Stimulated activated CD8-positive, alpha-beta memory T cell treated with anti-CD3 and anti-CD28 coated beads, Interleukin-2, amount 100 ng/mL, for 48 hours (primary cell): ENCODE data around the gene SPRED2.
"Not testable (repeated sequence)": the region's sequence is repeated elsewhere in the genome, so short reads cannot be mapped to it uniquely, and the experiment has no call there.

Experiments used
- DNase-seq, 2 donors: peaks; one replicate each; pipeline ENCODE4 v3.0.0-alpha.2; 2020; ENCODE audit warnings: low read depth in 2 of 2

Gene SPRED2

GRCh38 chr2:65343386-65343785 is 89.0 kb downstream of the SPRED2 start:
- DNase-seq: no peak

- DNase-seq: no peak
Measured at GRCh38 chr2:65340898-65341681, 91.3 kb downstream of the SPRED2 start.

- DNase-seq: no peak
Measured at GRCh38 chr2:65339648-65340047, 92.8 kb downstream of the SPRED2 start.

DNA sequence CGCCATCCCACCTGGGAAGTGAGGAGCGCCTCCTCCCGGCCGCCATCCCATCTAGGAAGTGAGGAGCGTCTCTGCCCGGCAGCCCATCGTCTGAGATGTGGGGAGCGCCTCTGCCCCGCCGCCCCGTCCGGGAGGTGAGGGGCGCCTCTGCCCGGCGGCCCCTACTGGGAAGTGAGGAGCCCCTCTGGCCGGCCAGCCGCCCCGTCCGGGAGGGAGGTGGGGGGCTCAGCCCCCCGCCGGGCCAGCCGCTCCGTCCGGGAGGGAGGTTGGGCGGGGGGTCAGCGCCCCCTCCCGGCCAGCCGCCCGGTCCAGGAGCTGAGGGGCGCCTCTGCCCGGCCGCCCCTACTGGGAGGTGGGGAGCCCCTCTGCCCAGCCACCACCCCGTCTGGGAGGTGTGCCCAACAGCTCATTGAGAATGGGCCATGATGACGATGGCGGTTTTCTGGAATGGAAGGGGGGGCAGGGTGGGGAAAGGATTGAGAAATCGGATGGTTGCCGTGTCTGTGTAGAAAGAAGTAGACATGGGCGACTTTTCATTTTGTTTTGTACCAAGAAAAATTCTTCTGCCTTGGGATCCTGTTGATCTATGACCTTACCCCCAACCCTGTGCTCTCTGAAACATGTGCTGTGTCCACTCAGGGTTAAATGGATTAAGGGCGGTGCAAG is 93.4 kb downstream of the SPRED2 start:
- not testable (repeated sequence) for DNase-seq

- DNase-seq: not testable (repeated sequence)
Measured at GRCh38 chr2:65337915-65338314, 94.5 kb downstream of the SPRED2 start.

DNA sequence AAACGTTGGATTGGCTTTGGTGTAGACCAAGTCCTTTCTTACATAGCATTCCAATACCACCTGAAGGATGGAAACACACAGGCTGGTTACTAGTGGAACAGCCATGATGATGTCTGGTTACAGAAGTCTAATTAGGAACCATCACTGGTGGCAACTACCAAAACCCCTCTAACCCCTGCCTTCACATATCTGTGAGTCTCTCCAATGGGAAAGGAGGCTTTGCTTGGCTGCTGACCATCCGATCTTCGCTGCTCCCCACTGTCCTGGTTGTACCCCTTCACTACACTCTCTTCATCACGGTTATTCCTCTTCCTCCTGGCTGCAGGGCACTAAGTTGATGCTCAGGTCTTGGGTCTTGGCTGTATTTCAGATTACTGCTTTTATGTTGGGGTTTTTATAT is 97.7 kb downstream of the SPRED2 start:
- DNase-seq: no peak

- DNase-seq: no peak
Measured at GRCh38 chr2:65331336-65332025, 100.9 kb downstream of the SPRED2 start.

GRCh38 chr2:65329525-65329924 is 102.9 kb downstream of the SPRED2 start:
- DNase-seq: no peak

- no peak for DNase-seq
Measured at GRCh38 chr2:65326276-65326675, 106.1 kb downstream of the SPRED2 start.

- DNase-seq: no peak
Measured at GRCh38 chr2:65325066-65325465, 107.3 kb downstream of the SPRED2 start.

DNA sequence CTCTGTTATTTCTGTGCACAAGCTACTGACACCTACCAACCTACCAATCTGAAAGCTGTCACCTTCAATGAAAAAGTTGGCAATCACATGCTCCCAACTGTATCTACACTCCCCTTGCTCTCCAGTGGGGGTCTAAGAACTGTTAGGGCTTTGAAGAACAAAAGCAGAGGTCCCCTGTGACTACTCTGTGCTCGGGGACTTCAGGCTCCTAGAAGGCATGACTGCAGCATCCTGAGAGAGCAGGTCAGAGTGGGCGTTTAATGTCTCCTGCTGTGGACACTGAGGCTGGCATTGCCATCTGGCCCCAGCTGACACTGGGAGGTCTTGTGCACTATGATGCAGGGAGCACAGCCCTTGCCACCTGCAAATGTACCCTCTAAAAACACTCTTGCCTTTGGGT is 111.5 kb downstream of the SPRED2 start:
- DNase-seq: no peak

- peak in 1 of 2 donors; percentile 11 for DNase-seq
Measured at GRCh38 chr2:65320042-65320725, 112.2 kb downstream of the SPRED2 start.

DNA sequence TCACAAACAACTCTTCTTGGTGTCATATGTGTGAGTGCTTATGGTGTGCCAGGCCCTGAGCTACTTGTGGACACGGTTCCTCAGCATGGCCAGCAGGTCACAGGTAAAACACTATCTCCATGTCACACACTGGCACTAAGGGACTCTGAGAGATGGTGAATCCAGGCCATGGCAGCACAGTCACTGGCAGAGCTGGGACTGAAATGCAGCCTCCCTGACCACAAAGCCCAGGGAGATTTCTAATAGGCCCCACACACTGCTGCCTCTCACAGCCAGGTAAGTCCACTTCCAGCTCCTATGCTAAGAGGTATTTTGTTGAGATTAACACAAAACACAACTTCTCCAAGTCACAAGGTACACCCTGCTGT is 112.7 kb downstream of the SPRED2 start:
- no peak for DNase-seq

GRCh38 chr2:65319072-65319673 is 113.2 kb downstream of the SPRED2 start:
- no peak for DNase-seq

GRCh38 chr2:65317841-65318240 is 114.6 kb downstream of the SPRED2 start:
- DNase-seq: no peak

- not testable (repeated sequence) for DNase-seq
Measured at GRCh38 chr2:65317351-65317750, 115.0 kb downstream of the SPRED2 start.

DNA sequence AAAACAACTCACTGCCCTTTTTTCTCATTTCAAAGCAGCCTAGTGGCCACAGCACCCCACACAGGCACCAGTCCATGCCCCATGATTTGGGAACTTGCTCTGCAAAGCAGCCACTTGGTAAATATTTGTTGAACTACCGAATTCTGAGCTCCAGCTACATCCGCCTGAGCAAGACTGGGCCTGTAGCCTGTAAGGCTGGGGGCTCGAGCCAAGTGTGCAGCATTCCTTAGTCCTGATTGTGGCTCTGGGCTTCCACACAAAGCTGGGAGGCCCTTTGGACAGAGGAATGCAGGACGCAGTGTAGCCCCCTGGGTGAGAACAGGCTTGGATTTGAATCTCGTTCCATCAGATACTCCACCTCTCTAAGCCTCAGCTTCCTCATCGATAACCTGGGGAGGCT is 116.3 kb downstream of the SPRED2 start:
- DNase-seq: no peak

- no peak for DNase-seq
Measured at GRCh38 chr2:65314801-65315441, 117.5 kb downstream of the SPRED2 start.

DNA sequence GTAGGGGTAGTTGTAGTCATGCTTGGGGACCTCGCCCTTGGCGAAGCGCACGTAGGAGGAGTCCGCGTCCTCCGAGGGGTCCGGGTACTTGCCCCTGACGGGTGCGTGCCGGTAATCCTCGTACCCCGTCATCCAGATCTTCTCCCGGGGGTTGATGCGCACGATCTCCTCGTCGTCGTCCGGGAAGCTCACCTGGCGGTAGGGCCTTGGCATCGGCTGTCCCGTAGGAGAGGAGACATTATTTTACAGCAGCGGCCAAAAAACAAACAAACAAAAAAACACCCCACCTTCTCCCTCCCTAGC is 118.5 kb downstream of the SPRED2 start:
- DNase-seq: no peak

DNA sequence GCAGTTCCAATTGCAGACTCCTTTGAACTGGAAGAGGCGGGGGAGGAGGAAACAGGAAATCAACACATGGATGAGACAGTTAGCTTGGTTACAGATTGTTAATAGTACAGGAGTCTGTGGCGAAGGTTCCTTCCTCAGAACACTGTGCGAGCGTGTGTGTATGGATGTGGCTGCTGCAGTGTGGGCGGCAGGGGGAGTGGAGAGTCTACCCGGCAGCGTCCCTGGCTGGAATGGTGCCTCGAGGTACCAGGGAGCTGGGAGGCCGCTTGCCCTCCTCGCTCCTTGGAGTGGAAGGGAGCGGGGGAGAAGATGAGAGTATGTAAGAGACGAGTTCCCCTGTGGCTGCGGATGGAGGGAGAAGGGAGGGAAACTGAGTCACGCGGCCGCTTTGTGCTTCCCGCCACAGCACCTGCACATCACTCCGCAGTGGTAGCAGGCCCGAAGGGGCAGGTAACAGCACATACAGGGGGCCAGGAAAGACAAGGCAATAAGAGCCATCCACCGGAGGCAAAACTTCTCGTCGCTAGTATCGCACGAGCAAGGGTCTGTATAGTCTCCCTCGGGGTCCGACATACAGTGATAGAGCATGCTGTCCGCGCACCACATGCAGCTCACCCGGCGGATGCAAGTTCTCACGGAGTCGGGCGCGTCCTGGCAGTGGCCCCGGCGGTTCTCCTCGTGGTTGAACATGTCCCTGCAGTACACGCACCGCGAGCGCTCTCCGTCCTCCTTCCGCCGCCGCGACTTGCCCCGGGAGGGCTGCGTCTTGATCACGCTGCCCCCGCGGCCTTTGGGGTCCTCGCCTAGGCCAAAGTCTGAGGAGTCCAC is 119.1 kb downstream of the SPRED2 start:
- no peak for DNase-seq

DNA sequence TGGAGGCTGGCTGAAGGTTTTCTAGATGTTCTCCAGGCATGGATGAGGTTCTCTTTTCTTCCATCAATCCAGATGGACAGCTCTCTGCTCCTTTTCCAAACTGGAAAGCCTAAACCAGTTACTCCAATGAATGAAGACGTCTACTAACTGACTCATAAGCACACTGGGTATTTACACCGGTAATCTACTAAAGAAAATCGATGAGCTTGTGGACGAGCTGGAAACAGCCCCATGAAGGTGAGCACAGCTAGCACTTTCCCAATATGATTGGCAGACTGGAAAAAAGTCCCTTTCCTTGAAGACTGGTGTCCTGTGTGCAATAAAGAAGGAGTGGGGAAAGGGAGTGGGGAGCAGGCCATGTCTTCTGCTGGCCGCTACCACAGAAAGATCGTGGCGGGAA is 120.8 kb downstream of the SPRED2 start:
- DNase-seq: no peak
